HG02943 (cell line): Measurements from ENCODE around the gene PAPOLG.

Source experiments
- ATAC-seq: cut with Tn5 transposase; IDR thresholded peaks from one replicate; pipeline ENCODE4 v1.9.1; 2021; ENCODE audit warnings: mild to moderate bottlenecking, low read depth, moderate library complexity; ENCODE audit not compliant: unreplicated experiment

PAPOLG gene

DNA sequence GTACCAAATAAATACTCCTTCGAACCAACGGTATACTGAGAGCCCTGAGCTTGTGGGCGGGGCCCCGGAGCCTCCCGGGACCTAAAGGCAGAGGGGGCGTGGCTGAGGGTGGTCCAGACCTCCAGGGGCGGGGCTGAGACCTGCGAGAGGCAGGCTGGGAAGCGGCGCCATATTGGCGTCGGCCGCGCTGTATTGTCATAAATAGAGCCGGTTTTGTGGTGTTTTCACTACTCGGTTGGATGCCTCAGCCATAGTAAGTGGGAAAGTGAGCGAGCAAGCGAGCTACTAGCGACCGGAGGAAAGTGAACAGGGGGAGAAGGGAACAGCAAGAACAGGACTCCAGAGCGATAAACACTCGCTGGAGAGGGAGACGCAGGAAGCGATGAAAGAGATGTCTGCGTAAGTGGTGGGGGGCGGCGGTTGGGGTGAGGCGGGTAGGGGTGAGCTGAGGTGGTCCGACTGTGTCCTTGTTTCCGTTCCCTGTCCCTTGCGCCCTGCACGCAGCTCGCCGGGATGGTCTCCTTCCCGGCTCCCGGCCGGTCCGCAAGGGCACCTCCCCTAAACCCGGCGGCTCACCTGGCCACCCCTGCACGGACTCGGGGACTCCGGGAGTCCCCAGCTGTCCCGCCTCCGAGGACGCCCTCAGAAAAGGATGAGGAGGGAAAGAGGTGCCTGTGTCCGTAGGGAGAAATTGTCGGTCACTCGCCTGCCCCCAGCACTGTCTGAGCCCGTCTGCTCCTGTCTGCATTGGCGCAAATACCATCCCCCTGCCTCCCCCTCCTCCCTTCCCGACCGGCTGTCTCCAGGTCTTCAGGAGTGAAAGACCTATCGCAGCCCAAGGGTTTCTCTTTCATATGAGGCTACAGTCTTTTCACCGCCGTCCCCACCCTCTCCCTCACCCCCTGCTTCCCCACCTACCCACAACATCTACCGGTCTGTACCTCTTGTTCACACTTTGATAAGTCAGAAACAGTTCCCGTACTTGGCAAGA lies at the start of gene PAPOLG:
Gene PAPOLG (plus strand): TSS at position 172 of the 991 bp plus-strand sequence. CDS start 211 bp downstream, at position 383.
- ATAC-seq: peak; percentile 99

DNA sequence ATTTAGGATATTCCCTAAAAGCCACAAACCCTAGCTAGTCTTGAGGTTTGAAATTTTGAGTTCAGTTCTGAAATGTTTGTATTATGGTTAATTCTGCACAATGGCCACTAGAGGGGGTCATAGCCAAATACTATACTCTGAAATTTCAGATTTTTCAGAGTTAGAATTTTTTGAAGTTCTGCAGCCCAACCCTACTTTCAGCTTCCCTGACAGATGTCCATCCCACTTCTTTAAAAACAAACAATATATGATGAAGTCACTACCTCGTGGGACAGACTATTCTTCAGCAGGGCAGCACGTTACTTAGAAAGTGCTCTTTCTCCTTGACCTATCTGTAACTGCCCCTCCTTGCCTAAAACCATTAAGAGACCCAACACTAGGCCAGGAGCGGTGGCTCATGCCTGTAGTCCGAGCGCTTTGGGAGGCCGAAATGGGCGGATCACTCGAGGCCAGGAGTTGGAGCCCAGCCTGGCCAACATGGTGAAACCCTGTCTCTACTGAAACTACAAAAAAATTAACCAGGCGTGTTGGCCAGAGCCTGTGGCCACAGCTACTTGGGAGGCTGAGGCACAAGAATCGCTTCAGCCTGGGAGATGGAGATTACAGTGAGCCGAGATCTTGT lies 48.2 kb upstream of the PAPOLG start:
- ATAC-seq: no peak

DNA sequence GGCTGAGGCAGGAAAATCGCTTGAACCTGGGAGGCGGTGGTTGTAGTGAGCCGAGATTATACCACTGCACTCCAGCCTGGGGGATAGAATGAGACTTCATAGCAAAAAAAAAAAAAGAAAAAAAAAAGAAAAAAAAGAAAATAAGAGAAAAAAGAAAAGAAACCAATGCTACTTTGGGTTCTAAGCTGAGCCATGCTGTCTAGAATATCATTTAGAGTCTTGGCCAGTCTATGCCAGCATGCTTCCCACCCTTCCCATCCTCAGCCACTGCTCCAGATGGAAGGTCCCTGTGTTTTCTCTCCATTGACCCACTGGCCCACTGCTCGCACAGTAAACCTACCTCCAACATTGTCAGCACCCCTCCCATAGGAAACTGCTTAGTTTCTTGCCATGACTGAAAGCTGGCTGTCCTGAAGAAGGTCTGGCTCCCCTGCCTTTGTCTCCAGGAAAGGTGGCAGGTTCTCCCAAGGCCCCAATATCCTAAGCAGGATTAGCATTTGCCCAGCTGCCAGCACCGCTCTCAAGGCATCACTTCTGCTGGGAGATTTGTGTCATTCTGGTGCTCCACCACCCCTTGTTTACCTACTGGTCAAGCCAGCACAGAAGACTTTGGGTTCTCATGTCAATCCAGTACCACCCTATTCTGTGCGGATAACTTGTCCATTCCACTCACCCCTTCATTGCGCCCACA lies 47.3 kb upstream of the PAPOLG start:
- ATAC-seq: no peak

DNA sequence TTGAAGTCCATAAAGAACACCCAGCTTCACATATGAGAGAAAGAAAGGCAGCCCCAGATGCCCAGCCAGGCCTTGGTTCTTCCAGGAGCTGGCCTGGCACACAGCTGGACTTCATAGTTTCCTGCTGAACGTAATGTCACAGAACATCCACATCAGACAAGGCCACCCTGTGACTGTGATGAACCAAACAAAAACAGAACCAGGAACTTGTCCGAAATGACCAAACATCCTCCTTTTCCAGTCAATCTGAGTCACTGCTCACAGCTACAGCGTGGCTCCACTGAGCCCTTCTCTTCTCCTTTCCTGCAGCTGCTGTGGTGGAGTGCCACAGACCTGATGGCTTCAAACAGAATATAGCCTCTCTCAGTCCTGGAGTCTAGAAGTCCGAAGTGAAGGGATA lies 45.4 kb upstream of the PAPOLG start:
- no peak for ATAC-seq

DNA sequence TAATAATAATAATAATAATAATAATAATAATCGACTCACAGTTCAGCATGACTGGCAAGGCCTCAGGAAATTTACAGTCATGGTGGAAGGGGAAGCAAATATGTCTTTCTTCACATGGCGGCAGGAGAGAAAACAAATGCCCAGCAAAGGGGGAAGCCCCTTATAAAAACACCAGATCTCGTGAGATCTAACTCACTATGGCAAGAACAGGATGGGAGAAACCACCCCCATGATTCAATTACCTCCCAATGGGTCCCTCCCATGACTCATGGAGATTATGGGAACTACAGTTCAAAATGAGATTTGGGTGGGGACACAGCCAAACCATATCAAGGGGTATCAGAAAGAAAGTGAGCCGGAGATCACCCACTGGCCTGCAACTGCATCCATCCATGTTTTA lies 40.5 kb upstream of the PAPOLG start:
- ATAC-seq: no peak

DNA sequence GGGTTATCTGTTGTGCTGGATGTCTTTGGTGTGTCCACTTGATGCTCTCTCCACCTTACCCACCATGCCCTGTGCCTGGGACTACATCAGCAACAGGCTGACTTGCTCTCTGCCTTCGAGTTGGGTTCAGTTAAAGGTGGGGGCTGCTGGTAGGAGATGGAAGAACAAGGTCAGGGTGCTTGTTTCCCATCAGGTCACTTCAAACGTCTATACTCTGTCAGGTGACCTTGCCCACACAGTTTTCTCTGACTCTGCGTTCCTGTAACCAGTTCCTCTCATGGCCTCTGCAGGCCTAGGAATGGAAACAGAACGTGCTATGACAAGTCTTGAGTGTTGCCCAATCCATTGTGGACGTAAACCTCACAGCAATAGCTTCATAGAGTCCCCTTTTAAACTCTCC lies 38.4 kb upstream of the PAPOLG start:
- no peak for ATAC-seq

DNA sequence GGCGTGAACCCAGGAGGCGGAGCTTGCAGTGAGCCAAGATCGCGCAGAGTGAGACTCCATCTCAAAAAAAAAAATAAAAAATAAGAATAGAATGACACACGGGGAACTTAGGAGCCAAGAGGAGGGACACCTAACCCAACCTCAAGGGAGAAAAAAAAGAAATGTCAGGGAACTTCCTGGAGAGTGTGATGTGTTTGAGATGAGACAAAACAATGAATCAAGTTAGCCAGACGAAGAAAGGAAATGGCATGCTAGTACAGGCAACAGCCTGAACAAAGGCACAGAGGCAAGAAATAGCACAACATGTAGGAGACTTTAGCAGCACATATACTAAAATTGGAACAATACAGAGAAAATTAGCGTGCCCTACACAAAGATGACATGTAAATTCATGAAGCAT lies 36.7 kb upstream of the PAPOLG start:
- no peak for ATAC-seq

DNA sequence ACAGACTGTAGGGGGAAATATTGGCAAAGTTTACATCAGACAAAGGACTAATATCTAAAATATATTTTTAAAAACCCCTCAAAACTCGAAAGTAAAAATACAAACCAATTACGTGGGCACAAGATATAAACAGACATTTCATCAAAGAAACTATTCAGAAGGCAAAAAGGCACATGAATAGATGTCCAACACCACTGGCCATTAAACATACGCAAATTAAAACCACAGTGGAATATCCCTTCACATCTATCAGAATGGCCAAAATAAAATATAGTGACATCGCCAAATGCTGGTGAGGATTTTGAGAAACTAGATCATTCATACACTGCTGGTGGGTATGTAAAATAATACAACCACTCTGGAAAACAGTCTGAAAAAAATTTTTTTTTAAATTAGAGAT lies 30.6 kb upstream of the PAPOLG start:
- ATAC-seq: no peak

DNA sequence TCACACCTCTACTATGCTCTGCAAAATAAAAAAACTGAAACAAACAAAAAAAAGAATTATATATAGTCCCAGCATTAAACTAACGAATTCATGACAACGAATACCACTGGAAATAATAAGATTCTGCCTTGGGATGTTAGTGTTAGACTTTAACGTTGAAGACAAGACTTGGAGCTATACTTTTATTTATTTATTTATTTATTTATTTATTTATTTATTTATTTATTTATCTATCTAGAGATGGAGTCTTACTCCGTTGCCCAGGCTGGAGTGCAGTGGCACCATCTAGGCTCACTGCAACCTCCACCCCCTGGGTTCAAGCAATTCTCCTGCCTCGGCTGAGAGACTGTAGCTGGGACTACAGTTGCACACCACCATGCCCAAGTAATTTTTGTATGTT lies 27.2 kb upstream of the PAPOLG start:
- ATAC-seq: no peak

DNA sequence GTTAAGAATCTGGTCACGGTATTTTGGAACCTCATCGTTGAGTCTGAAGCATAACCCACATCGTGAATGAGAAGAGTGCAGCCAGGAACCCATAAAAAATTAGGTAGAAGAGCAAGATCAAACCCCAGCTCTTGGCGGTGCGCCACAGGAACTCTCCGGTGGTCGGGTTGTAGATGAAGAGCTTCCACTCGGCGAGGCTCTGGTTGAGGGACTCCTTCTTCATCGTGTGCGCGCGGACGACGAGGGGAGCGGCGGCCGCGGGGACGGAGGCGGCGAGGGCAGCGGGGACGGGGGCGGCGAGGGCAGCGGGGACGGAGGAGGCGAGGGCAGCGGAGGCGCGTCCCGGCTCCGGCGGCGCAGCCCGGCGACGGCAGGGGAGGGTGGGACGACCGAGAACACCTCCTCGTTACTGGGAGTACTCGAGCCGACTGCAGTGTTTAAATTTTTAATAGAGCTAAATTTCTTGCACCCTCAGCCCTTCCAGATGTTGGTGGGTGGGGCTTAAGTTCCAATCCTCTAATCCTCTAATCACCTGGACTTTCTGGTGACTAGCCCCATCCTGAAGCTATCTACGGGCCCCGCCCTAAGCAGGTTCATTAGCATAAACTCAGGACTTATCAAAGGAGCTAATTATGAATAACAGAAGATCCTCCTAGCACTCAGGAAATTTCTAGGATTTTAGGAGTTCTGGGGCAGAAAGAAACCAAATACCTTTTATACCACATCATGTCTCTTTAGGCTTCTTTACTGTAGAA lies 20.4 kb upstream of the PAPOLG start:
- no peak for ATAC-seq

DNA sequence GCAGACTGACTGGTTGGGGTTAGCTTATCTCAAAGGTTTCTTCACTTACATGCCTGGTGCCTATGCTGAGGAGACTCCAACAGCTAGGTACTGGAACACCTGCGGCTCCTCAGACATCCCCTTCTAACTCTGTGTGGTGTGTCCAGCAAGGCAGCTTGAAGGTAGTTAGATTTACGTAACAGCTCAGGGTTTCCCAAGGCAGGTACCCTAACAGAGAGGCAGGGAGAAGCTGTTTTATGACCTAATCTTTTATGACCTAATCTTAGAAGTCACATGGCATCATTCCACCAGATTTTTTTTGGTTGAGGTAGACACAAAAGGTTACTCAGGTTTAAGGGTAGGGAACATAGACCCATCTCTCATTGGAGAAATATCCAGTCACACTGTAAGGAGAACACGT lies 17.4 kb upstream of the PAPOLG start:
- no peak for ATAC-seq

DNA sequence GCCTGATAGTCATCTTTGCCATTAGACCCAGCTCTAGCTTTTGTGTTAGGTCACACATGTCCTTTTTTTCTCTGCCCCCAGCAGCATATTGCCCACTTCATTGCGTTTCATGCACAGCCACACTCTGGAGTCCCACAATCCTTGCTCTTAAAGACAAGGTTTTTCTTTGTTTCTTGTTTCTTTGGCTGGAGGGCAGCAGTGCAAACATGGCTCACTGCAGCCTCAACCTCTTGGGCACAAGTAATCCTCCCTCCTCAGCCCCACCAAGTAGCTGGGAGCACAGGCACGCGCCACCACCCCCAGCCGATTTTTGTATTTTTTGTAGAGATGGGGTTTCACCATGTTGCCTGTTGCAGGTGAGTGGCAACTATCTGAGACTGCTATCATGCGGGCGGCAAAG lies 16.9 kb upstream of the PAPOLG start:
- ATAC-seq: no peak

DNA sequence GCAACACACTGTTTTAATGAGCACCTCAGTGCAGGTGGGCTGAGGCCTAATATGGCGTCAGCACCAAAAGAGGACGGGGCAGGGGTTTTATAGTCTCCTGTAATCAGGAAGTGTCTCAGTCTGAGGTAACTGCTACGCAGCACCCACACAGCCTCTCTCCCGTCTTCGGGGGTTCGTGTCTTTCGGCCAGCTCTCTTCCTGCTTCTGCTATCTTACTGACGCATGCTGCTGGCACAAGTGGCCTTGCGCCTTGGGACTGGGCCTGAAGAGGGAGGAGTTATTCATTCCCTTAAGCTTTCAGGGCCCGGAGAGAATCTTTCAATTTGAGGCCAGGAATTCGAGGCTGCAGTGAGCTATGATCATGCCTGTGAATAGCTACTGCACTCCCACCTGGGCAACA lies 14.5 kb upstream of the PAPOLG start:
- ATAC-seq: no peak

DNA sequence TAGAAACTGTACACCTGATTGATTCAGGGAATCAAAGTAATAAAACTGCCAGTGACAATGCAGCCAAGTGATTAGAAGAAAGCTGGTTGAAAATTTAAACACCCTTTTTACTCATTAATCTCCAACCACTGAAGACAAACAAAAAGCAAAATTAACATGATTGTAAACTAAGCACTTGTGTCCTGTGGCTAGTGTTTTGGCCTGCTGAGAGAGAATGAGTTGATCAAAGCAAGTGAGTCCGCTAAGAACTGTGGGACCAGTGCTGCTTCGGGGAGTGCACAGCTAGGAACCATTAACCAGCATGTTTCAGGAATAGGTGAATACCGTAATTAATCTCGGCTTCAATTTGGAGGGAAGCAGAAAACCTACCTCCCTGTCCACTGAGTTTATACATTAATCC lies 13.6 kb upstream of the PAPOLG start:
- no peak for ATAC-seq

DNA sequence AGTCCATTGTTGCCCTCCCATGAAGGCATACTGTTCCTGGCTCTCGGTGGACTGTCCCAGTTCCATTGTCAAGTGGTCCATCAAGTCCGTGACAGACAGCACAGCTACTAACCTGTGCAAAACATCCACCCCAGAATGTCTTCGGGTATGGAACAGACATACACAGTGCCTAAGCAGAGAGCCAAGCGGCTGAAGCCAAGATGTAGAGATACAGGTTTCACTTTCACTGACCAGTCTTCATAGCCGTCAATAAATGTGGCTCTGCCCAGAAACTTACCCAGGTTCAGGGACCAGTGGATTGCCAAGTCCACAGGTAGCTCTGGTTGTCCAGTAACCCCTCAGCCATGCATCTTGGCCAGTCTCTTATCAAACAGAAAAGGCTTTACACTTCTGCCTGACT lies 10.7 kb upstream of the PAPOLG start:
- no peak for ATAC-seq

DNA sequence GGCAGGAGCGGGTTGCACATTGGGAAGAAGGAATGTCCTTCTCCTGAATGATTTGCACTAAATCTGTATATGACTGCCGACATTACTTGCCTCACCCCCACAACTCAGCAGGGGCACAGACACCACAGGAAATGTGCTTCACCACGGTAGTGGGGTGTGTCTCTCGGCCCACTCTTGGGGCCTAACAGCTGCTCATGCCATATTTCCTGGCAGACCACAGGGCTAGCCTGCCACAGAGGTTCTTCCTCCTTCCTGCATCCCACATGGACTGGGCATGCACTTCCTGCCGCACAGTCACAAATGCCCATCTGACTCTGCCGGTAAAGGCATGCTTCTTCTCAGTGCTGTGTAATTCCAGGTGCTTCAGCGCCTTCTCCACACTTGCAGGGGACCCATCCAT lies 10.3 kb upstream of the PAPOLG start:
- no peak for ATAC-seq

DNA sequence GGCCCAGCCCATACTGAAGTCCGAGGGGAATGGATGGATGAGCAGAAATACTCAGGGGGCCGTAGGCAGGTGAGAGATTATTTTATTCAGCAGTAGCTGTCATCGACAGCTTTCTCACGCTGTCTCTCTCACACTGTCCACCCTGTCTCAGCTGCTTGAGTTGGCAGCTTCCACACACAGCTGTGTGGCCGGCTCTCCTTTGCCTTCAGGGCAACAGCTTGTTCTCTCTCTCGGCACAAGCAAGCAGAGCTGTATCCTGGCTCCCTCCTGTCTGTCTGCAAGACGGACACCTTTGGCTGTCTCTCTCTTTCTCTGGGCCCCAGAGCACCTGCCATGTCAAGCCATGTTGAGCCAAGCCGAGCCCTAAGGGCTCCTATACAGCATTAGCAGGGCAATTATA lies 9.8 kb upstream of the PAPOLG start:
- ATAC-seq: no peak

DNA sequence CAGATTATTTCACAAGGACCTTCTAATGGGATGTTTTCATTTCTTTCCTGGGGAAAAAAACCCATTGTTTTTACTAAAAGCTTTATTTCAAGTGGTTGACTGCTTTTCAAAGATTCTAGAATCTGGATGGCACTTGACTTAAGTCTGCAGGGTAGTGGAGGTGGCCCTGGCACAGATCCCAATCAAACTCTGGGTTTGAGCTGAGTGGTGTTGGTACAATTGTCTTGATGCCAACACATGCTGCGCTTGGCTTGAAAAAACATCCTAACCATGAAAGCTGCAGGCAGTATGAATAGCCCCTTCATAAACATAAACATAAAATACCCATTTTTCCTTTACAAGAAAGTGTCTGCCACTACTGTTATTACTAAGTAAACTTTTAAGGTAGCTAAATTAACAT lies 3.6 kb downstream of the PAPOLG start:
- ATAC-seq: no peak

DNA sequence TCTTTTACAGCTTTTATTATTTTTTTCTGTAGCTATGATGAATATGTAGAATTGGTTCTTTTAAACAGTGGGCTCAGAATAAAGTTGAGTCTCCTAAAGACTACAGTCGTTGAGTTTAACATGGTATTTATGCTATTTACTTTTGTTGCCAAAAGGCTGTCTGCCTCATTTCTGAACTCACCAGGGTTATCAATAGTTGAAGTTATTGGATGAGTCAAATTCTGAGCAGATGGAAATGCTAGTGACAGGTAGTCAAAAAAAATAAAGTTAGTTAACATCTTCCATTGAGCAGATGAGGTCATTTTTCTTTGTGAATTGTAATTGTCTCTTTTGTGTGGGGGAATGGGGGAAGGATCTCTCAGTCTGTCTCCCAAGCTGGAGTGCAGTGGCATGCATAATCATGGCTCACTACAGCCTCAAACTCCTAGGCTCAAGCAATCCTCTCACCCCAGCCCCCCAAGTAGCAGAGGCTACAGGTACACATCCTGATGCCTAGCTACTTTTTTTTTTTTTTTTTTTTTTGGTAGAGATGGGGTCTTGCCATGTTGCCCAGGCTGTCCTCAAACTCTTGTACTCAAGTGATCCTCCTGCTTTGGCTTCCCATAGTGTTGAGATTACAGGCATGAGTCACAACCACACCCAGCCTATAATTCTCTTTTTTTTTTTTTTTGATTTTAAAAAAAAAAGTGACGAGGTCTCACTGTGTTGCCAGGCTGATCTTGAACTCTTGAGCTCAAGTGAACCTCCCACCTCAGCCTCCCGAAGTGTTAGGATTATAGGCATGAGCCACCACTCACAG lies 8.9 kb downstream of the PAPOLG start:
- no peak for ATAC-seq

DNA sequence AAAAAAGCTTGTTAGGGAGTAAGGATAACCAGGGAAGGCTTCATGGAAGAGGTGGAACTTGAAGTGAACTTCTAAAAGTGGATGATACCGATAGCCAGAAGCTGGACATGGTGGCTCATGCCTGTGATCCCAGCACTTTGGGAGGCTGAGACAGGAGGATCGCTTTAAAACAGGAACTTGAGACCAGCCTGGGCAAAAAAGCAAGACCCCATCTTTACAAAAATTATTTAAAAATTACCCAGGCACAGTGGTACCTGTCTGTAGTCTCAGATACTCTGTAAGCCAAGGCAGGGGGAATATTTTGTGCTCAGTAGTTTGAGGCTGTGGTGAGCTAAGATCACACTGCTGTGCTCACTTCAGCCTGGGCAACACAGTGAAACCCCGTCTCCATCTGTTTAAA lies 10.2 kb downstream of the PAPOLG start:
- ATAC-seq: no peak
